Skeletal muscle satellite cell (primary cell): Measurements from ENCODE around the gene COX19.
"Not testable (repeated sequence)": the region's sequence is repeated elsewhere in the genome, so short reads cannot be mapped to it uniquely, and the experiment has no call there.

Experiments used
- H3K27me3 ChIP-seq: 2 replicates; pipeline ENCODE4 v1.7.0; 2013; ENCODE audit warnings: low read length; ENCODE audit not compliant: control insufficient read depth, insufficient read depth
- H3K36me3 ChIP-seq: 2 replicates; pipeline ENCODE4 v1.7.0; 2013; ENCODE audit warnings: mild to moderate bottlenecking, control low read depth, low read length; ENCODE audit not compliant: insufficient read depth
- H3K4me1 ChIP-seq: 2 replicates; pipeline ENCODE4 v1.7.0; 2013; ENCODE audit warnings: low read length; ENCODE audit not compliant: control insufficient read depth, insufficient read depth
- H3K4me2 ChIP-seq: 2 replicates; pipeline ENCODE4 v1.7.0; 2013; ENCODE audit warnings: mild to moderate bottlenecking, low read length
- H3K4me3 ChIP-seq: 2 replicates; pipeline ENCODE4 v1.7.0; 2013; ENCODE audit warnings: low read length
- H3K9ac ChIP-seq: 2 replicates; pipeline ENCODE4 v1.7.0; 2013; ENCODE audit warnings: mild to moderate bottlenecking, low read depth, low read length, moderate library complexity
- H3K9me3 ChIP-seq: replicated peaks from 2 replicates; pipeline ENCODE4 v1.7.0; 2013; ENCODE audit warnings: mild to moderate bottlenecking, control low read depth, low read length

Gene COX19

DNA sequence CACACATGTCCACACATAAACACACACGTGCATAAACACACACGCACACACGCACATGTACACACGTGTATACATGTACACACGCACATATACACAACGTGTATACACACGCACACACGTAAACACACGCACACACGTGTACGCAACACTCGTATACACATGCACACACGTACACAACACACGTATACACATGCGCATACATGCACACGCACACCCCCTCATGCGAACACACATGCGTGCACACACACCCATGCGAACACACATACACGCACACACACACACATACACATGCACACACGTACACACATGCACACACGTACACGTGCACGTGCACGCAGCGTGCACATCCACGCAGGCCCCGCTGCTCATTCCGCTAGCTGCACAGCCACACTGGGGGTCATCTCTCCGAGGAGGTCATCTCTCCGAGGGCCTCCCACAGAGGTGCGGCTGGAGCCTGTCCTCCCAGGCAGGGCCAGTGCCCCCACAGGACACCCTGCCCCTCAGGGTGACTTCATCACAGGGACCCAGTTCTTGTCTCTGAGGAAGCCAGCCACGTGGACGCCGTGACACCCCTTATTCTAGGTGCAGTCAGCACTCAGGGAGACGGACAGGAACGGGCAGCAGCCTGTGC, 33.5 kb upstream of the COX19 start:
- Histone ChIP-seq H3K9me3 (no peaks in the 10 kb centered on the region), H3K36me3 (no peaks in the 10 kb centered on the region), H3K27me3 (no peaks in the 10 kb centered on the region), H3K9ac (no peak overlapping the region), H3K4me2 (no peak overlapping the region), H3K4me1 (peaks cover 9% of the 10 kb centered on the region), H3K4me3 (no peak overlapping the region)

DNA sequence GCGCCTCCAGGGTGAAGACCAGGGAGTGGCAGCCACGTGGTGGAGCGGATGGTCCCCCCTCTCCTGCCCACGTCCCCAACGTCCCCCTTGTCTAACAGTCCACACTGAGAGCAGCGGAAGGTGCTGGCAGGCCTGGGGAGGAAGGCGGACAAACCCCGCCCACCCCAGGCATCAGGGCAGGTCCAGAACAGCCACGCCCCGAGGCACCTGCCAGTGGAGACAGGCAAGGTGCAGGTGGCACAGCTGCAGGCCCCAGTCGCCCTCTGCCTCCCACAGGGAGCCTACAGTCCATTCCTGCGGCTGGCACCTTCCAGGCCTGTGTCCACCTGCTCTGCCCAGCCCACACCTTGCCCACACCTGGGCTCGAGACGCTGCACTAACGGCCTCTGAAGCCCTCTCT, 32.6 kb upstream of the COX19 start:
- H3K27me3 ChIP-seq, result no peaks in the 10 kb centered on the region
- H3K4me3 ChIP-seq, result no peak overlapping the region
- no peaks in the 10 kb centered on the region for H3K36me3 ChIP-seq
- H3K9me3 ChIP-seq, result no peaks in the 10 kb centered on the region
- peaks cover 9% of the 10 kb centered on the region for H3K4me1 ChIP-seq
- H3K9ac ChIP-seq, result no peak overlapping the region
- H3K4me2 ChIP-seq, result no peak overlapping the region

DNA sequence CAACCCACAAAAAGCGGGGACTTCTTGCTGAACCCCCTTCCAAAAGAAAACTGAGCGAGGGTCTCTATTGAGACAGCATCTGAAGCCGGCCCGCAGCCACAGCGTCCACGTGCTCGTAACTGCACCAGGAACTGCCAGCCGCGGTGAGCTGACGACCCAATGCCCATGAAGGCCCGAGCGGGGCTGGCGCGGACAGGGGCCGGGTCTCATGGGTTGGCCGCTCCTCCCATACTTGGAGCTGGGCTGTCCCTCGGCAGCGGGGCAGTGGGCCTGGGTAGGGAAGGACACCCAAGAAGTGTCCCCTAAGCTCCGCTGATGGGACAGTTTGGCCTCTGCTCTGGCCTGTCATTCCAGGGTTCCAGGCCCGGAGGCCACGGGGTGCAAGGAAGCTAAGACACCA, 30.0 kb upstream of the COX19 start:
- Histone ChIP-seq H3K36me3 (no peaks in the 10 kb centered on the region), H3K27me3 (no peaks in the 10 kb centered on the region), H3K4me2 (no peak overlapping the region), H3K4me3 (no peak overlapping the region), H3K9me3 (no peaks in the 10 kb centered on the region), H3K9ac (no peak overlapping the region), H3K4me1 (peaks cover 9% of the 10 kb centered on the region)

GRCh38 chr7:1004018-1004852, 28.9 kb upstream of the COX19 start:
- no peak overlapping the region for H3K9ac ChIP-seq
- no peaks in the 10 kb centered on the region for H3K27me3 ChIP-seq
- H3K4me3 ChIP-seq, result no peak overlapping the region
- no peak overlapping the region for H3K4me2 ChIP-seq
- no peaks in the 10 kb centered on the region for H3K9me3 ChIP-seq
- no peaks in the 10 kb centered on the region for H3K36me3 ChIP-seq
- H3K4me1 ChIP-seq, result peaks cover 9% of the 10 kb centered on the region

- H3K4me3 ChIP-seq, H3K4me1 ChIP-seq, H3K9me3 ChIP-seq, H3K36me3 ChIP-seq, H3K4me2 ChIP-seq, H3K27me3 ChIP-seq, H3K9ac ChIP-seq: not testable (repeated sequence)
These were observed 27.1 kb upstream of the COX19 start for GRCh38 chr7:1002445-1002844.

GRCh38 chr7:1002026-1002425, 26.7 kb upstream of the COX19 start:
- H3K4me2 ChIP-seq, H3K4me3 ChIP-seq, H3K36me3 ChIP-seq, H3K27me3 ChIP-seq, H3K4me1 ChIP-seq, H3K9ac ChIP-seq, H3K9me3 ChIP-seq: not testable (repeated sequence)

- H3K36me3 ChIP-seq, H3K9me3 ChIP-seq, H3K4me2 ChIP-seq, H3K27me3 ChIP-seq, H3K9ac ChIP-seq, H3K4me1 ChIP-seq, H3K4me3 ChIP-seq: not testable (repeated sequence)
These were observed 25.9 kb upstream of the COX19 start for GRCh38 chr7:1001069-1001770.

- no peaks in the 10 kb centered on the region for H3K27me3 ChIP-seq
- H3K4me2 ChIP-seq, result no peak overlapping the region
- peaks cover 9% of the 10 kb centered on the region for H3K4me1 ChIP-seq
- H3K4me3 ChIP-seq, result no peak overlapping the region
- H3K36me3 ChIP-seq, result no peaks in the 10 kb centered on the region
- no peaks in the 10 kb centered on the region for H3K9me3 ChIP-seq
- H3K9ac ChIP-seq, result no peak overlapping the region
These were observed 24.9 kb upstream of the COX19 start for GRCh38 chr7:999941-1000935.

DNA sequence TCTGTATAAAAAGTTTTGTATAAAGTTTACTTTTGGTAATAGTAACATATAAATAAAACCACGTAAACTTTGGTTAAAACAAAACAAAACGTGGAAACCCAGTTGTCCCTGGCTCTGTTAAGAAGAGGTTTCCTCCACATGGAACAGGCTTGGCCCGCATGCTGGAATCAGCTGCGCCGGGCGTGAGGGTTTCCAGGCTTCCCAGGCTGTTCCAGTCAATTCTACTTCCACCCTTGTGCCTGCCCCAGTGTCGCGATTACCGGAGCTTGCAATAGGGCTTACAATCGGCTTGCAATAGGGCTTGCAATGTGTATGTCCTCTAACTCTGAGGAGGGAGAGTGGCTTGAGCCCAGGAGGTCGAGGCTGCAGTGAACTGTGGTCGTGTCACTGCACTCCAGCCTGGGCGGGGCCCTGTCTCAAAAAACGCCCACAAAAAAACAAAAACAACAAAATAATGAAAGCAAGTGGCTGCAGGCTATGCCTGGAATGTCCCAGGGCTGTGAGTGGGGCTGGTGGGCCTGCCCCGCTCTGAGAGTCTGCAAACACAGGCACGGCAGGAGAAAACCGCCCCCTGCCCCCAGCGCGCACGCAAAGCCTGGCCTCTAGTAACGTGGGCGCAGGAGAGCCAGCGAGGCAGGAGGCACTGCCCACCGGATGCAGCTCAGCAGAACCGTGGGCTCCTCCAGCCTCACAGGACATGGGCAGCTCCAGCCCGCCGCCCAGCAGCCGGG, 24.0 kb upstream of the COX19 start:
- Histone ChIP-seq H3K27me3 (no peaks in the 10 kb centered on the region), H3K4me1 (peaks cover 3% of the 10 kb centered on the region), H3K4me2 (no peak overlapping the region), H3K9me3 (no peaks in the 10 kb centered on the region), H3K4me3 (no peak overlapping the region), H3K36me3 (no peaks in the 10 kb centered on the region), H3K9ac (no peak overlapping the region)

DNA sequence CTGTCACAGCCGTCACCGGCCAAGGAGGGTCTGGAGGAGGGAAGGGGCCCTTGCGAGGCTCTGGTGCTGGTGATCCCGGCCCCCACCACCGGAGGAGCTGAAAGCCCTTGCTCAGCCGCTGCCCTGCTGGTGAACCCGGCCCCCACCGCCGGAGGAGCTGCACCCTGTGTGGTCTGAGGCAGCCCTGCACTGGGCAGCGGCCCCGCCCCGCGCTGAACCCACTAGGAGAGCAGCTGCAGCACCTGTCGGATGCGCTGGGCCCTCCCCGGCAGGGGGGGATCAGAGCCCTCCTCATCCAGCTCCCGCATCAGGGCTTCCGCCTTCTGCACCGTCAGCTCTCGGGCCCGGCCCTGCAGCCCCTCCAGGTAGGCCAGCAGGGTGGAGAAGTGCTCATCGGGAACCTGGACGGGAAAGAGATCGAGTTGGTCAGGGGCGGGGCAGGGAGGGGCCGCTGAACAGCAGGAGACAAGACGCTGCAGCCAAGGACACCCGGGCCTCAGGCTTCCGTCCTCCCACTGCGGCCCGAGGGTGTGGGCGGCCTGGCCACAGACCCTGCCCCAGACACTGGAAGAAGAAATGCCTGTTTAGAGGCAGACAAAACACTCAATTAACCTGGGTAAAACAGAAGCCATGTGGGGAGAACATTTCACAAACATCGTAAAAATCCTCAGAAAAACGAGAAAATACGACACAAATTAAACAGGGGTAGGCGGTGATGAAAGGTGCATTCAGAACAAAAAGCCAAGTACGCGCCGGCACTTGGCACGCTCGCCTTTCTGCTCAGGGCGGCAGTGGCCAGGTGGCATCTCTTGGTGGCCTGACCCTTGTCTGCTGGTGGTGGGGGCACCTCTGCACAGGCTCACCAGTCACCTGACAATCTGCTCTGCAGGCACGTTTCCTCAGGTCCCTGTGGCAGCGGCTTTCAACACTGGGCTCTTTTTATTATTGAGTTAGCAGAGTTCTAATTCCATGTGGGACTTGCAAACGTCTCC, 22.4 kb upstream of the COX19 start:
- Histone ChIP-seq H3K36me3 (no peaks in the 10 kb centered on the region), H3K4me3 (no peak overlapping the region), H3K4me1 (peaks cover 4% of the 10 kb centered on the region), H3K27me3 (no peaks in the 10 kb centered on the region), H3K9me3 (no peaks in the 10 kb centered on the region), H3K4me2 (no peak overlapping the region), H3K9ac (no peak overlapping the region)
